ENCODE data around the gene SFT2D1. TPM values are rescaled to one million over a fixed set of nuclear protein-coding genes. Genes with fewer than 3 reads are reported as not detected.

SFT2D1 gene
- total RNA-seq, 3 donors from 2014 or later (not counting 1 experiment from before 2014, with no cell fraction given) = 32.8 to 44.7 (median 33.5) TPM

DNA sequence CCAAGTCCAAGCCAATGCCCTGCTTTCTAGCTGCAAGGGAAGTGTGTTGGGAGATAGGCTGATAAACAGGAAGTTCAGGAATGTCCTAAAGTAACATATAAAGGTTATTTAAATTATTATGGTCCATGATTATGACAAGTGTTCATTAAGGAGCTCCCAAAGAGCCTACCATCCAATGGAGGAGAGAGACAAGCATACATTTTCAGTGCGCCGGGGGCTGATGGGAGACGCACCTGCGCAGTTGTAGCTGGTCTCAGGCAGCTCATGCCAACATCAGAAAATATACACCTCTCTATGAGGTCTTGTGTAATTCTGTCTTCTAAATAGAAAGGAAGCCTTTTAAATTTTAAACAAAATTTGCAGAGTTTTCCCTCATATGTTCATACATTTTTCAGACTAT is 12.6 kb upstream of the SFT2D1 start:
- peaks cover 5 to 7% of the 10 kb centered on the region in 2 donors for H3K4me1 Mint-ChIP-seq
- H3K36me3 Mint-ChIP-seq = no peaks in the 10 kb centered on the region
- no peak overlapping the region for H3K27ac Mint-ChIP-seq
- Histone ChIP-seq H3K27me3 (ENCODE audit: control insufficient read depth, insufficient read depth, low read length) (peaks cover 3% of the 10 kb centered on the region), H3K36me3 (ENCODE audit: control insufficient read depth, insufficient read depth, low read length) (no peaks in the 10 kb centered on the region), H3K27ac (ENCODE audit: low read length) (no peak overlapping the region), H3K4me1 (ENCODE audit: control insufficient read depth, insufficient read depth, low read length) (no peaks in the 10 kb centered on the region), H3K9me3 (ENCODE audit: control insufficient read depth, insufficient read depth, low read length) (no peaks in the 10 kb centered on the region), H3K4me3 (ENCODE audit: low read length) (no peak overlapping the region)
- intact Hi-C loops (cut with micrococcal nuclease) = no loop called here
- no peaks in the 10 kb centered on the region for H3K9me3 Mint-ChIP-seq
- no peak for TF ChIP-seq CTCF (IDR thresholded peaks at IDR 0.05)
- no peak overlapping the region for H3K4me3 Mint-ChIP-seq
- WGBS (ENCODE audit: insufficient coverage) = 100% methylated on average over 4 of the region's 4 CpGs
- H3K27me3 Mint-ChIP-seq (ENCODE audit: low read depth in 2 of 2) = peaks cover 12 to 25% of the 10 kb centered on the region in 2 donors
- no peak for ATAC-seq
- DNase-seq = no peak

- Mint-ChIP-seq H3K36me3 (no peaks in the 10 kb centered on the region), H3K9me3 (no peaks in the 10 kb centered on the region), H3K27ac (no peak overlapping the region), H3K4me3 (no peak overlapping the region), H3K27me3 (ENCODE audit: low read depth in 2 of 2) (peaks cover 12 to 16% of the 10 kb centered on the region in 2 donors), H3K4me1 (peaks cover 5 to 7% of the 10 kb centered on the region in 2 donors)
- H3K27ac ChIP-seq (ENCODE audit: low read length) = no peak overlapping the region
- WGBS (ENCODE audit: insufficient coverage) = 94% methylated on average over 4 of the region's 4 CpGs
- H3K27me3 ChIP-seq (ENCODE audit: control insufficient read depth, insufficient read depth, low read length) = peaks cover 3% of the 10 kb centered on the region
- H3K36me3 ChIP-seq (ENCODE audit: control insufficient read depth, insufficient read depth, low read length) = no peaks in the 10 kb centered on the region
- no peak overlapping the region for H3K4me3 ChIP-seq (ENCODE audit: low read length)
- DNase-seq = no peak
- no peaks in the 10 kb centered on the region for H3K9me3 ChIP-seq (ENCODE audit: control insufficient read depth, insufficient read depth, low read length)
- intact Hi-C loops (cut with micrococcal nuclease) = no loop called here
- no peak for ATAC-seq
- no peak for TF ChIP-seq CTCF (IDR thresholded peaks at IDR 0.05)
- H3K4me1 ChIP-seq (ENCODE audit: control insufficient read depth, insufficient read depth, low read length) = no peaks in the 10 kb centered on the region
These were observed 11.8 kb upstream of the SFT2D1 start for GRCh38 chr6:166354143-166354542.

DNA sequence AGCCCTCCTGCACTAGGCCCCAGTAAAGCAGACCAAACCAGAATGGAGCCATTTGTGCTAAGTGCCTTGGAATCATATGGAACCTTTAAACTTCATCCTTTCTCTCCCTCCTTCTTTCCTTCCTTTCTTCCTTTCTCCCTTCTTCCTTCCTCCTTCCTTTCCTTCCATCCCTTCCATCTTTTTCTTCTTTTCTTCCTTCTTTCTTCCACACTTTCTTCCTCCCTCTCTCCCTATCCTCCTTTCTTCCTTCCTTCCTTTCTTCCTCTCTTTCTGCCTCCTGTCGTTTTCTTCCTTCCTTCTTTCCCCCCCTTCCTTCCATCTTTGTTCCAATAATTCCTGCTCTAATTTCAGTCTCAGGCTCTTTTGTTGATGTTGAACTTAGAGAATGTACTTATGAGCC is 11.2 kb upstream of the SFT2D1 start:
- no peaks in the 10 kb centered on the region for H3K4me1 ChIP-seq (ENCODE audit: control insufficient read depth, insufficient read depth, low read length)
- intact Hi-C loops (cut with micrococcal nuclease) = no loop called here
- H3K27me3 ChIP-seq (ENCODE audit: control insufficient read depth, insufficient read depth, low read length) = no peaks in the 10 kb centered on the region
- Mint-ChIP-seq H3K27ac (no peak overlapping the region), H3K4me1 (peaks cover 5 to 7% of the 10 kb centered on the region in 2 donors), H3K36me3 (no peaks in the 10 kb centered on the region), H3K9me3 (no peaks in the 10 kb centered on the region), H3K4me3 (no peak overlapping the region), H3K27me3 (ENCODE audit: low read depth in 2 of 2) (peaks cover 12 to 13% of the 10 kb centered on the region in 2 donors)
- H3K27ac ChIP-seq (ENCODE audit: low read length) = no peak overlapping the region
- WGBS (ENCODE audit: insufficient coverage) = 78% methylated on average over 1 of the region's 1 CpG
- no peak for TF ChIP-seq CTCF (IDR thresholded peaks at IDR 0.05)
- no peak for ATAC-seq
- H3K36me3 ChIP-seq (ENCODE audit: control insufficient read depth, insufficient read depth, low read length) = no peaks in the 10 kb centered on the region
- H3K9me3 ChIP-seq (ENCODE audit: control insufficient read depth, insufficient read depth, low read length) = no peaks in the 10 kb centered on the region
- H3K4me3 ChIP-seq (ENCODE audit: low read length) = no peak overlapping the region
- DNase-seq = no peak

GRCh38 chr6:166352923-166353322 is 10.6 kb upstream of the SFT2D1 start:
- DNase-seq (no peak), ATAC-seq (no peak)
- Histone ChIP-seq H3K4me3 (ENCODE audit: low read length) (no peak overlapping the region), H3K27ac (ENCODE audit: low read length) (no peak overlapping the region), H3K4me1 (ENCODE audit: control insufficient read depth, insufficient read depth, low read length) (no peaks in the 10 kb centered on the region), H3K9me3 (ENCODE audit: control insufficient read depth, insufficient read depth, low read length) (no peaks in the 10 kb centered on the region), H3K27me3 (ENCODE audit: control insufficient read depth, insufficient read depth, low read length) (no peaks in the 10 kb centered on the region), H3K36me3 (ENCODE audit: control insufficient read depth, insufficient read depth, low read length) (no peaks in the 10 kb centered on the region)
- Mint-ChIP-seq H3K27ac (no peak overlapping the region), H3K4me1 (peaks cover 5 to 7% of the 10 kb centered on the region in 2 donors), H3K9me3 (no peaks in the 10 kb centered on the region), H3K27me3 (ENCODE audit: low read depth in 2 of 2) (peaks cover 11 to 12% of the 10 kb centered on the region in 2 donors), H3K36me3 (no peaks in the 10 kb centered on the region), H3K4me3 (no peak overlapping the region)
- no peak for TF ChIP-seq CTCF (IDR thresholded peaks at IDR 0.05)
- intact Hi-C loops (cut with micrococcal nuclease) = no loop called here
